SK-N-MC (cell line): Measurements from ENCODE around the gene ARHGEF10L.

Source experiments
- EZH2 ChIP-seq: fragments of 200-600 bp; sonication (generic); IDR thresholded peaks from one replicate; pipeline ENCODE4 v1.6.1; 2017; ENCODE audit warnings: antibody characterized with exemption
- POLR2AphosphoS5 ChIP-seq: IDR thresholded peaks from 2 replicates; pipeline ENCODE4 v1.6.1; 2012; ENCODE audit warnings: mild to moderate bottlenecking, low read depth, low read length, borderline replicate concordance

DNA sequence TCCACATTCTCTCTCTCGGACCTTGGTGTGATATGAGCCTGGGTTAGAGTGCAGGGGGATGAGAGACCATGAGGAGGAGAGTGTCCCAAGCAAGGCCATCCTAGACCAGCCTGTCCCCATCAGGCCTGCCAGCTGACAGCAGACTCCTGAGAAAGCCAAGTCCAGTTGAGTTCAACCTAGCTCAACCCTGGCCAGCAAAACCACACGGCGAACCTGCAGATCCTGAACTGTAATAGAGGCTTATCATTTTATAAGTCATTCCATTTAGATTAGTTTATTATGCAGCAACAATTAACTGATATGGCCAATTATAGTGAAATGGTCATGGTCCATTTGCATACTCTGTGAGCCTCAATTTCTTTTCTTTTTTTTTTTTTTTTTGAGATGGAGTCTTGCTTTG is 36.4 kb upstream of the ARHGEF10L start:
- TF ChIP-seq EZH2 (no peak), POLR2AphosphoS5 (no peak)
